Liver (tissue), 9 donors: Measurements from ENCODE around the gene MICAL3. TPM values are rescaled to one million over a fixed set of nuclear protein-coding genes. Genes with fewer than 3 reads are reported as not detected.

Experiments used
- DNase-seq: peaks from one replicate; pipeline ENCODE4 v3.0.0-alpha.2; 2017; ENCODE audit warnings: low spot score
- H3K27ac ChIP-seq, 2 donors: one replicate each; pipeline ENCODE4 v1.7.0; 2013; ENCODE audit warnings: inconsistent platforms in 2 of 2, low read length in 2 of 2, control low read depth in 1 of 2, low read depth in 1 of 2, mild to moderate bottlenecking in 1 of 2
- H3K27me3 ChIP-seq, 4 donors: one replicate each; pipeline versions ENCODE4 v1.6.1 to v1.7.0; 2013; ENCODE audit warnings: low read length in 3 of 4, inconsistent platforms in 1 of 4, mild to moderate bottlenecking in 1 of 4, moderate library complexity in 1 of 4; ENCODE audit not compliant: control insufficient read depth in 4 of 4, insufficient read depth in 4 of 4
- H3K36me3 ChIP-seq, 4 donors: one replicate each; pipeline versions ENCODE4 v1.6.1 to v1.7.0; 2013; ENCODE audit warnings: low read length in 3 of 4, mild to moderate bottlenecking in 3 of 4, low read depth in 1 of 4, moderate library complexity in 1 of 4; ENCODE audit not compliant: control insufficient read depth in 4 of 4, insufficient read depth in 3 of 4
- H3K4me1 ChIP-seq, 4 donors: one replicate each; pipeline versions ENCODE4 v1.6.1 to v1.7.0; 2013; ENCODE audit warnings: low read length in 3 of 4, mild to moderate bottlenecking in 3 of 4, moderate library complexity in 1 of 4; ENCODE audit not compliant: control insufficient read depth in 4 of 4, insufficient read depth in 4 of 4
- H3K4me3 ChIP-seq, 3 donors: one replicate each; pipeline versions ENCODE4 v1.6.1 to v1.7.0; 2013; ENCODE audit warnings: low read length in 3 of 3, control low read depth in 1 of 3, low read depth in 1 of 3, mild to moderate bottlenecking in 1 of 3
- H3K9ac ChIP-seq, 2 donors: one replicate each; pipeline ENCODE4 v1.7.0; 2013; ENCODE audit warnings: low read length in 2 of 2, mild to moderate bottlenecking in 2 of 2, moderate library complexity in 2 of 2, control low read depth in 1 of 2, low read depth in 1 of 2
- H3K9me3 ChIP-seq, 4 donors: one replicate each; pipeline versions ENCODE4 v1.6.1 to v1.7.0; 2013; ENCODE audit warnings: low read length in 3 of 4; ENCODE audit not compliant: control insufficient read depth in 4 of 4
- ATF3 ChIP-seq: IDR thresholded peaks from 2 replicates; pipeline ENCODE4 v1.6.1; 2016; ENCODE audit warnings: antibody characterized with exemption
- CTCF ChIP-seq: fragments of 150-350 bp; IDR thresholded peaks from 2 replicates; pipeline ENCODE4 v1.5.1; 2017; ENCODE audit warnings: improper control_type of control experiment, low read depth, low read length; ENCODE audit not compliant: missing input control
- EGR1 ChIP-seq, 2 donors: IDR thresholded peaks; 2 replicates each; pipeline ENCODE4 v1.6.1; 2016 to 2018; ENCODE audit warnings: antibody characterized with exemption in 2 of 2, low read depth in 2 of 2
- FOXA1 ChIP-seq: IDR thresholded peaks from 2 replicates; pipeline ENCODE4 v1.6.1; 2016; ENCODE audit warnings: antibody characterized with exemption
- FOXA2 ChIP-seq: IDR thresholded peaks from 2 replicates; pipeline ENCODE4 v1.6.1; 2016; ENCODE audit warnings: antibody characterized with exemption
- GABPA ChIP-seq, 2 donors: IDR thresholded peaks in 1 of 2; conservative IDR thresholded peaks in 1 of 2; 2 replicates each; pipeline ENCODE4 v1.6.1; 2016; ENCODE audit warnings: antibody characterized with exemption in 2 of 2, mild to moderate bottlenecking in 1 of 2, moderate library complexity in 1 of 2
- HNF4A ChIP-seq, 2 donors: conservative IDR thresholded peaks; 2 replicates each; pipeline ENCODE4 v1.6.1; 2016; ENCODE audit warnings: antibody characterized with exemption in 2 of 2, mild to moderate bottlenecking in 2 of 2
- HNF4G ChIP-seq: IDR thresholded peaks from 2 replicates; pipeline ENCODE4 v1.6.1; 2016; ENCODE audit warnings: antibody characterized with exemption
- JUND ChIP-seq, 2 donors: IDR thresholded peaks; 2 replicates each; pipeline ENCODE4 v1.6.1; 2016; ENCODE audit warnings: antibody characterized with exemption in 2 of 2
- MAX ChIP-seq: IDR thresholded peaks from 2 replicates; pipeline ENCODE4 v1.6.1; 2016; ENCODE audit warnings: antibody characterized with exemption
- NR2F2 ChIP-seq: IDR thresholded peaks from 2 replicates; pipeline ENCODE4 v1.6.1; 2016; ENCODE audit warnings: antibody characterized with exemption
- RAD21 ChIP-seq, 2 donors: IDR thresholded peaks; 2 replicates each; pipeline ENCODE4 v1.6.1; 2016; ENCODE audit warnings: antibody characterized with exemption in 2 of 2, mild to moderate bottlenecking in 2 of 2
- REST ChIP-seq: IDR thresholded peaks from 2 replicates; pipeline ENCODE4 v1.6.1; 2016; ENCODE audit warnings: antibody characterized with exemption, mild to moderate bottlenecking
- RXRA ChIP-seq, 2 donors: IDR thresholded peaks; 2 replicates each; pipeline ENCODE4 v1.6.1; 2017 to 2018; ENCODE audit warnings: antibody characterized with exemption in 2 of 2, mild to moderate bottlenecking in 1 of 2
- SP1 ChIP-seq: IDR thresholded peaks from 2 replicates; pipeline ENCODE4 v1.6.1; 2018; ENCODE audit warnings: antibody characterized with exemption, mild to moderate bottlenecking
- TAF1 ChIP-seq: conservative IDR thresholded peaks from 2 replicates; pipeline ENCODE4 v1.6.1; 2016; ENCODE audit warnings: antibody characterized with exemption, mild to moderate bottlenecking
- YY1 ChIP-seq: IDR thresholded peaks from 2 replicates; pipeline ENCODE4 v1.6.1; 2016; ENCODE audit warnings: antibody characterized with exemption, mild to moderate bottlenecking
- ZBTB33 ChIP-seq: IDR thresholded peaks from 2 replicates; pipeline ENCODE4 v1.6.1; 2016; ENCODE audit warnings: antibody characterized with exemption
- WGBS: extraction: QIAGEN DNeasy Blood & Tissue Kit; methylation state at CpG from one replicate; pipeline ENCODE4 v1.1.7; 2013; 5-methylcytosine and 5-hydroxymethylcytosine counted together
- polyA plus RNA-seq, 2 donors: library from polyadenylated mRNA; stranded (reverse) in 1 of 2; unstranded in 1 of 2; fragments of 200-250 nt in 1 of 2; fragments of >200 nt in 1 of 2; fragmentation: Nextera tagmentation in 1 of 2; extraction: Ambion mirVana in 1 of 2; gene quantifications; one replicate each; pipeline versions ENCODE4 v1.2.1 to v1.2.3, GENCODE V29; 2013 to 2015
- total RNA-seq, 2 donors: library from RNA; depleted of rRNA; stranded (reverse); fragments of >200 nt; gene quantifications; one replicate each; pipeline ENCODE4 v1.2.3, GENCODE V29; 2014
- donor health status: healthy.
- donor health status: healthy.
- donor health status: healthy.
- donor health status: healthy.
- donor health status: healthy.

The MICAL3 gene
- total and polyA plus RNA-seq, 4 donors: 6.4 to 38.4 (median 23.4) TPM

GRCh38 chr22:18035751-18036150, 11.4 kb upstream of the MICAL3 start:
- peak; percentile 65 for DNase-seq

More at GRCh38 chr22:18035751-18036150, 11.4 kb upstream of the MICAL3 start:
- no peaks in the 10 kb centered on the region for H3K4me1 ChIP-seq
- WGBS: 38% methylated on average over 9 of the region's 9 CpGs
- TF ChIP-seq HNF4G (no peak), JUND (IDR thresholded peaks at IDR 0.05) (no peak), YY1 (no peak), ATF3 (peak; percentile 91), REST (no peak), RAD21 (IDR thresholded peaks at IDR 0.05) (peak in 1 of 2 donors; percentile 22), ZBTB33 (no peak), HNF4A (conservative IDR thresholded peaks at IDR 0.05) (peak in 1 of 2 donors; percentile 33), RXRA (IDR thresholded peaks at IDR 0.05) (peak in 1 of 2 donors; percentile 42), CTCF (no peak), TAF1 (no peak), SP1 (peak; percentile 19), NR2F2 (no peak), EGR1 (IDR thresholded peaks at IDR 0.05; ENCODE audit: low read depth in 2 of 2) (no peak), FOXA1 (no peak), FOXA2 (no peak), MAX (no peak), GABPA (IDR thresholded peaks at IDR 0.05 in 1 of 2, conservative IDR thresholded peaks at IDR 0.05 in 1 of 2) (no peak)
- H3K4me3 ChIP-seq: no peak overlapping the region
- H3K27ac ChIP-seq: no peak overlapping the region
- H3K36me3 ChIP-seq: no peaks in the 10 kb centered on the region
- H3K9ac ChIP-seq: no peak overlapping the region
- H3K27me3 ChIP-seq: no peaks in the 10 kb centered on the region
- no peaks in the 10 kb centered on the region for H3K9me3 ChIP-seq
